Hair follicular keratinocyte (primary cell): ENCODE data around the gene SLC22A1. TPM values are rescaled to one million over a fixed set of nuclear protein-coding genes. Genes with fewer than 3 reads are reported as not detected.

Experiments used
- total RNA-seq: library from RNA; depleted of rRNA; stranded (reverse); fragments of >200 nt; gene quantifications from 2 replicates; pipeline ENCODE4 v1.2.3, GENCODE V29; 2015

SLC22A1 gene
- 0.08 TPM in 1 of 2 replicates, not detected in the other for total RNA-seq

GRCh38 chr6:160121558-160121957 lies at the start of gene SLC22A1:
Gene SLC22A1 (plus strand): TSS chr6:160121815. CDS start chr6:160121936, 121 bp downstream.

Other genes with a start within 250 kb of the SLC22A1 start
- gene MAS1, start 230.8 kb upstream of the SLC22A1 start, total RNA-seq: not detected in 2 replicates
- 37.1 and 57.4 TPM in 2 replicates for gene IGF2R, start 152.7 kb upstream of the SLC22A1 start, total RNA-seq
- gene SLC22A2, start 137.0 kb downstream of the SLC22A1 start, total RNA-seq: not detected in 2 replicates
- 2.5 and 4.0 TPM in 2 replicates for gene SLC22A3, start 226.6 kb downstream of the SLC22A1 start, total RNA-seq